Heart right ventricle (tissue), 16 donors: ENCODE data around the gene ZNF831. TPM values are rescaled to one million over a fixed set of nuclear protein-coding genes. Genes with fewer than 3 reads are reported as not detected.

Experiments
- ATAC-seq, 8 donors: fragments of 200-7000 bp; cut with Tn5 transposase; one replicate each; pipeline ENCODE4 v1.9.1; 2020; ENCODE audit warnings: mild to moderate bottlenecking in 8 of 8, moderate library complexity in 8 of 8, moderate number of reproducible peaks in 1 of 8
- DNase-seq, 2 donors: peaks; one replicate each; pipeline ENCODE4 v3.0.0-alpha.2; 2020
- H3K27ac ChIP-seq, 10 donors: fragments of 200-600 bp; sonication (generic) in 2 of 10; one replicate each; pipeline versions ENCODE4 v1.5.0 to v1.8.0; 2020 to 2022; ENCODE audit warnings: mild to moderate bottlenecking in 3 of 10
- H3K27me3 ChIP-seq, 7 donors: fragments of 200-600 bp; one replicate each; pipeline ENCODE4 v1.8.0; 2021 to 2022; ENCODE audit warnings: mild to moderate bottlenecking in 2 of 7
- H3K36me3 ChIP-seq, 9 donors: fragments of 200-600 bp; sonication (generic) in 1 of 9; one replicate each; pipeline versions ENCODE4 v1.5.0 to v1.8.0; 2020 to 2022; ENCODE audit warnings: mild to moderate bottlenecking in 2 of 9
- H3K4me1 ChIP-seq, 9 donors: fragments of 200-600 bp; sonication (generic) in 1 of 9; one replicate each; pipeline versions ENCODE4 v1.5.0 to v1.8.0; 2020 to 2022; ENCODE audit warnings: mild to moderate bottlenecking in 4 of 9
- H3K4me3 ChIP-seq, 10 donors: fragments of 200-600 bp; sonication (generic) in 2 of 10; one replicate each; pipeline versions ENCODE4 v1.5.0 to v1.8.0; 2020 to 2022; ENCODE audit warnings: mild to moderate bottlenecking in 7 of 10, moderate library complexity in 2 of 10
- H3K9me3 ChIP-seq, 11 donors: fragments of 200-600 bp in 10 of 11; sonication (generic) in 2 of 11; one replicate each; pipeline versions ENCODE4 v1.5.0 to v1.8.0; 2013 to 2022; ENCODE audit warnings: mild to moderate bottlenecking in 2 of 11, control low read depth in 1 of 11, moderate library complexity in 1 of 11
- WGBS, 2 donors: extraction: QIAGEN DNeasy Blood & Tissue Kit; methylation state at CpG; one replicate each; pipeline ENCODE4 v1.1.7; 2013; ENCODE audit warnings: inconsistent platforms in 1 of 2; 5-methylcytosine and 5-hydroxymethylcytosine counted together
- intact Hi-C, 10 donors: fragments of 100-400 bp; cut with DNase I; formaldehyde crosslinking; loops; one replicate each; pipeline versions ENCODE4 v1.11.1 to v1.14.2; 2022
- polyA plus RNA-seq, 2 donors: library from polyadenylated mRNA; stranded (reverse); fragments of 200-250 nt; gene quantifications; one replicate each; pipeline ENCODE4 v1.2.3, GENCODE V29; 2013
- total RNA-seq, 10 donors: library from RNA; stranded (reverse); fragmentation: NEBNext Ultra II Directional in 3 of 10; extraction: Animal tissue kit (Norgen Biotek cat#: 25700) in 3 of 10; gene quantifications; one replicate each; pipeline versions ENCODE4 v1.2.1 to v1.2.4, GENCODE V29; 2021 to 2023
- TF ChIP-seq, protein P1 (sequence below), 9 donors: fragments of 200-600 bp; sonication (generic) in 2 of 9; IDR thresholded peaks; one replicate each; pipeline versions ENCODE4 v1.5.0 to v1.8.0; 2021 to 2022; ENCODE audit warnings: antibody characterized with exemption in 9 of 9, mild to moderate bottlenecking in 5 of 9, moderate library complexity in 1 of 9
- donor health status: Arrhythmogenic right ventricular cardiomyopathy.
- donor health status: ischemic (EF 13 %, LVEDD 7.1; RV severe dilation, severe dysfunction).
- donor health status: healthy with polysubstance abuse.
- donor health status: DM: no; HTN: yes; CAD: no.
- donor health status: DM: no; HTN: no; CAD: no.
- donor health status: ischemic (EF 25% LVEDD 6.9; RV normal size, moderate dysfunction).
- donor health status: ischemic (EF 25% LVEDD 5.7; RV mildly dilated, moderate dysfunction).
- donor health status: healthy.
- donor health status: DM: yes; HTN: yes; CAD: no.
- donor health status: Ischemic cardiomyopathy.
- donor health status: ischemic (EF 35%, LVEDD 5.7; RV mildly dilated, moderate dysfunction).
- donor health status: nonischemic (EF 11% LVEDD 7.7; RV severe dilation, severe dysfunction).
- donor health status: DM: yes; HTN: yes; CAD: no.
- donor health status: PGD.
- donor health status: ischemic (EF 29% LVEDD 5.4; RV normal size, mild dysfunction).
- donor health status: nonischemic (EF 23%, LVEDD 6.1; RV moderate dilation, normal function).

ZNF831 gene
- total and polyA plus RNA-seq, 12 donors = 0.01 to 0.72 (median 0.11) TPM; not detected in 1

GRCh38 chr20:59235226-59235625 lies 71.6 kb downstream of the ZNF831 start:
- intact Hi-C loops = loop anchor here in 1 of 10 donors (10.0 kb wide), 1 partner anchor 160 kb away; no protein-coding TSS in a partner anchor
- Histone ChIP-seq H3K27ac (no peak overlapping the region), H3K36me3 (no peaks in the 10 kb centered on the region), H3K4me3 (no peak overlapping the region), H3K27me3 (peaks cover 0 to 57% (median 24%) of the 10 kb centered on the region in 7 donors), H3K9me3 (no peaks in the 10 kb centered on the region), H3K4me1 (no peaks in the 10 kb centered on the region)
- ATAC-seq (no peak), DNase-seq (no peak)
- TF ChIP-seq, protein P1, sequence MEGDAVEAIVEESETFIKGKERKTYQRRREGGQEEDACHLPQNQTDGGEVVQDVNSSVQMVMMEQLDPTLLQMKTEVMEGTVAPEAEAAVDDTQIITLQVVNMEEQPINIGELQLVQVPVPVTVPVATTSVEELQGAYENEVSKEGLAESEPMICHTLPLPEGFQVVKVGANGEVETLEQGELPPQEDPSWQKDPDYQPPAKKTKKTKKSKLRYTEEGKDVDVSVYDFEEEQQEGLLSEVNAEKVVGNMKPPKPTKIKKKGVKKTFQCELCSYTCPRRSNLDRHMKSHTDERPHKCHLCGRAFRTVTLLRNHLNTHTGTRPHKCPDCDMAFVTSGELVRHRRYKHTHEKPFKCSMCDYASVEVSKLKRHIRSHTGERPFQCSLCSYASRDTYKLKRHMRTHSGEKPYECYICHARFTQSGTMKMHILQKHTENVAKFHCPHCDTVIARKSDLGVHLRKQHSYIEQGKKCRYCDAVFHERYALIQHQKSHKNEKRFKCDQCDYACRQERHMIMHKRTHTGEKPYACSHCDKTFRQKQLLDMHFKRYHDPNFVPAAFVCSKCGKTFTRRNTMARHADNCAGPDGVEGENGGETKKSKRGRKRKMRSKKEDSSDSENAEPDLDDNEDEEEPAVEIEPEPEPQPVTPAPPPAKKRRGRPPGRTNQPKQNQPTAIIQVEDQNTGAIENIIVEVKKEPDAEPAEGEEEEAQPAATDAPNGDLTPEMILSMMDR (IDR thresholded peaks at IDR 0.05) = no peak
- WGBS, 2 donors = 77% methylated on average over 5 of the region's 5 CpGs

DNA sequence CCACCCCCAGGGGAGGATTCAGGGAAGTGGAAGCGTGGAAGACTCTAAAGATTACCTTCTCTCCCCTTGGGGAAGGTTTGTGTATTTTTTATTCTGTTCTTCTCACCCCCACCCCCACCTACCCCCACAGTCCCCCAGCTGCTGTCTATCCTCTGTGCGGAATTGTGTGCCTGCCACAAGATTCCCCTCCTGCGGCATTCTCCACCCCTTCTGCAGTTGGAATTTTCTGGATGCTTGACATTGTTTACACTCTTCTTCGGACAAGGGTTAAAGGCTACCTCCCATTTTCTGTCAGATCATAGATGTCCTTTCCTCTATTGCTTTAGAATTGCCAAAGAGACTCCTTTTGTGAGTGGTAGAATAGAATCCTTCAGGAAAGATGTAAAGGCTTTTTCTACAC lies 76.4 kb downstream of the ZNF831 start:
- intact Hi-C loops = no loop called here
- Histone ChIP-seq H3K4me3 (no peak overlapping the region), H3K27ac (no peak overlapping the region), H3K36me3 (no peaks in the 10 kb centered on the region), H3K4me1 (no peaks in the 10 kb centered on the region), H3K9me3 (no peaks in the 10 kb centered on the region), H3K27me3 (peaks cover 0 to 60% (median 34%) of the 10 kb centered on the region in 7 donors)
- DNase-seq = no peak
- 41 to 53% methylated on average over 4 of the region's 4 CpGs for WGBS, 2 donors
- TF ChIP-seq, protein P1 (IDR thresholded peaks at IDR 0.05) = no peak
- ATAC-seq = no peak

DNA sequence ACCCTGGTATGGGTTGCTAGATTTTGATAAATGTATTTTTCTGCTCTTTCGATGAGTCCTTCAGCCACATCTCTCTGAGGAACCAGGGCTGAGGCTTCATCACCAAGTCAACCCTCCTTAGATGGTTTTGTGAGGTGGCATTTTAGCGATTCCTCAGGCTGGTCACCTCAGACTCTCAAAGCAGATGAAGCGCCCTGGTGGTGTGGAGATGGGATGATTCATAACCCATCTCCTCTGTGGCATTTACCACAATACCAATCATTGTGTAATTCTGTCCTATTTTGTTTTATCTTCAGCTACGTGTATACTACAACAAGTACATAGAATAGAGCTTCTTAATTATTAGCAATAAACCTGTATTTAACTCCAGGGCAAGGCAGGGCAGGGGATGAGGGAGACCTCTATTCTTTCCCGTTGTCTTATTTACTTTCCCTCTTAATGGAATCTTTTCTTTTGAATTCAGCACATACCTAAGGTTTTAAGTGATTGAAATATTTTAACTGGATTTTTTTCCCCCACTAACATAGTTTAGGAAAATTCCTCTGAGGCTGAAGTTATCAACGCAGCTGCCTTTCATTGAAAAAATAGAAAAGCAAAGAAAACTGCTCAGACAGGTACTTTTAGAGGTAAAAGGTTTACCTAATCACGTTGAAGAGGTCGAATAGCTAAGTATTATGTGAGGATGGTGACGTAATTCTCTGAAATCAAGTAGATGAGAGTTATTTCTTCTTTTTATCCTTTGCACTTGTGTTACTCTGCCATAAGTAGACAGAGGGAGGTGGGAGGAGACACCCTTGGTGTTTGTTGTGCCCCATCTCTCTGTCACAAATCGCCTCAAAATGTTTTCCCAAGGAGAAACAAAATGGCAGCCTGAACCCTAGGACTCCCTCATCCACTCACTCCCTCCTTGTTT lies 79.3 kb downstream of the ZNF831 start:
- WGBS, 2 donors = 74 to 81% methylated on average over 10 of the region's 10 CpGs
- DNase-seq (no peak), ATAC-seq (no peak)
- intact Hi-C loops = no loop called here
- no peaks in the 10 kb centered on the region for H3K9me3 ChIP-seq
- no peak overlapping the region for H3K27ac ChIP-seq
- no peaks in the 10 kb centered on the region for H3K36me3 ChIP-seq
- H3K4me1 ChIP-seq = no peaks in the 10 kb centered on the region
- TF ChIP-seq, protein P1 (IDR thresholded peaks at IDR 0.05) = no peak
- peaks cover 0 to 55% (median 36%) of the 10 kb centered on the region in 7 donors for H3K27me3 ChIP-seq
- no peak overlapping the region for H3K4me3 ChIP-seq

GRCh38 chr20:59246691-59247400 lies 83.2 kb downstream of the ZNF831 start:
- WGBS, 2 donors = 62 to 75% methylated on average over 8 of the region's 8 CpGs
- no peak for ATAC-seq
- Histone ChIP-seq H3K4me1 (no peaks in the 10 kb centered on the region), H3K27ac (no peak overlapping the region), H3K36me3 (no peaks in the 10 kb centered on the region), H3K4me3 (no peak overlapping the region), H3K9me3 (peaks cover 0 to 14% (median 0%) of the 10 kb centered on the region in 11 donors), H3K27me3 (peaks cover 0 to 53% (median 26%) of the 10 kb centered on the region in 7 donors)
- TF ChIP-seq, protein P1 (IDR thresholded peaks at IDR 0.05) = no peak
- no peak for DNase-seq
- intact Hi-C loops = no loop called here
